Parathyroid adenoma (tissue), 2 donors: ENCODE data around the gene ARFRP1.

Experiments
- H2AFZ ChIP-seq: fragments of 300-600 bp; sonication (generic); one replicate; pipeline ENCODE4 v1.7.0; 2017; ENCODE audit warnings: antibody characterized with exemption, mild to moderate bottlenecking
- H3K27ac ChIP-seq: fragments of 300-600 bp; sonication (generic); one replicate; pipeline ENCODE4 v1.7.0; 2017
- H3K27me3 ChIP-seq: fragments of 300-600 bp; sonication (generic); one replicate; pipeline ENCODE4 v1.7.0; 2017; ENCODE audit warnings: low read length; ENCODE audit not compliant: control insufficient read depth, insufficient read depth
- H3K36me3 ChIP-seq: fragments of 300-600 bp; sonication (generic); one replicate; pipeline ENCODE4 v1.7.0; 2017; ENCODE audit warnings: low read length; ENCODE audit not compliant: control insufficient read depth, insufficient read depth
- H3K4me1 ChIP-seq: fragments of 300-600 bp; sonication (generic); one replicate; pipeline ENCODE4 v1.7.0; 2017; ENCODE audit warnings: control low read depth
- H3K4me2 ChIP-seq: fragments of 300-600 bp; sonication (generic); one replicate; pipeline ENCODE4 v1.7.0; 2017; ENCODE audit warnings: low read length
- H3K4me3 ChIP-seq: fragments of 300-600 bp; sonication (generic); one replicate; pipeline ENCODE4 v1.7.0; 2017; ENCODE audit warnings: low read depth, low read length
- H3K79me2 ChIP-seq: fragments of 300-600 bp; sonication (generic); one replicate; pipeline ENCODE4 v1.7.0; 2017; ENCODE audit warnings: control low read depth
- H3K9ac ChIP-seq: fragments of 300-600 bp; sonication (generic); one replicate; pipeline ENCODE4 v1.7.0; 2017; ENCODE audit warnings: mild to moderate bottlenecking
- H3K9me3 ChIP-seq: fragments of 300-600 bp; sonication (generic); one replicate; pipeline ENCODE4 v1.7.0; 2017; ENCODE audit warnings: low read length; ENCODE audit not compliant: control insufficient read depth
- TF ChIP-seq, protein P1 (sequence below): fragments of 300-600 bp; sonication (generic); IDR thresholded peaks from one replicate; pipeline ENCODE4 v1.7.0; 2017; ENCODE audit warnings: antibody characterized with exemption, mild to moderate bottlenecking
- donor health status: primary hyperparathyroidism.

ARFRP1 gene

DNA sequence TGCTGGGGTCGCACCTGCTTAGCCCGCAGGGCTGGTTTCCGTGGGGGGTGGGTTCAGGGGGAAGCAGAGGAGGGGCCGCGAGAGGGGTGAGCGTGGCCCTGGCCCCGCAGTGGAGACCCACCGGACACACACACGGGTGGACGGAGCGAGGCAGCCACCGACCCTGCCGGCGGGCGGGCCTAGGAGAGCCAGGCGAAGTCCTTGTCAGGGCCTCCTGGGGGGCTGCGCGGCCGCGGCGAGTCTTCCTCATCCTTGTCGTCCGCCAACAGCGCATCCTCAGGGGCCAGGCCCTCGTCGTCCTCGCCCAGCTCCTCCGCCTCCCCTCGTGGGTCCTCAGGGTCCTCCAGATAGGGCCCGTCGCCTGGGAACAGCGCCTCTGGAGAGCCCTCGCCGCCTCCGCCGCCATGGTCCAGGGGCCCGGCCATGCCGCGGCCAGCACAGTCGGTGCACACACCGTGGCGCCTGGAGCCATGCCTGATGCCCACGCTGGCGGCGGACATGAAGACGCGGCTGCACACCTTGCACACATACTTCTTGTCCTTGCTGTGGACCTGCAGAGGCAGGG lies 39.1 kb upstream of the ARFRP1 start:
- no peaks in the 10 kb centered on the region for H3K36me3 ChIP-seq
- H3K4me3 ChIP-seq = no peak overlapping the region
- no peak overlapping the region for H2AFZ ChIP-seq
- H3K9ac ChIP-seq = no peak overlapping the region
- H3K4me1 ChIP-seq = peaks cover under 1% of the 10 kb centered on the region
- TF ChIP-seq, protein P1, sequence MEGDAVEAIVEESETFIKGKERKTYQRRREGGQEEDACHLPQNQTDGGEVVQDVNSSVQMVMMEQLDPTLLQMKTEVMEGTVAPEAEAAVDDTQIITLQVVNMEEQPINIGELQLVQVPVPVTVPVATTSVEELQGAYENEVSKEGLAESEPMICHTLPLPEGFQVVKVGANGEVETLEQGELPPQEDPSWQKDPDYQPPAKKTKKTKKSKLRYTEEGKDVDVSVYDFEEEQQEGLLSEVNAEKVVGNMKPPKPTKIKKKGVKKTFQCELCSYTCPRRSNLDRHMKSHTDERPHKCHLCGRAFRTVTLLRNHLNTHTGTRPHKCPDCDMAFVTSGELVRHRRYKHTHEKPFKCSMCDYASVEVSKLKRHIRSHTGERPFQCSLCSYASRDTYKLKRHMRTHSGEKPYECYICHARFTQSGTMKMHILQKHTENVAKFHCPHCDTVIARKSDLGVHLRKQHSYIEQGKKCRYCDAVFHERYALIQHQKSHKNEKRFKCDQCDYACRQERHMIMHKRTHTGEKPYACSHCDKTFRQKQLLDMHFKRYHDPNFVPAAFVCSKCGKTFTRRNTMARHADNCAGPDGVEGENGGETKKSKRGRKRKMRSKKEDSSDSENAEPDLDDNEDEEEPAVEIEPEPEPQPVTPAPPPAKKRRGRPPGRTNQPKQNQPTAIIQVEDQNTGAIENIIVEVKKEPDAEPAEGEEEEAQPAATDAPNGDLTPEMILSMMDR = no peak
- no peak overlapping the region for H3K27ac ChIP-seq
- no peaks in the 10 kb centered on the region for H3K9me3 ChIP-seq
- H3K79me2 ChIP-seq = no peaks in the 10 kb centered on the region
- no peaks in the 10 kb centered on the region for H3K27me3 ChIP-seq
- no peak overlapping the region for H3K4me2 ChIP-seq

DNA sequence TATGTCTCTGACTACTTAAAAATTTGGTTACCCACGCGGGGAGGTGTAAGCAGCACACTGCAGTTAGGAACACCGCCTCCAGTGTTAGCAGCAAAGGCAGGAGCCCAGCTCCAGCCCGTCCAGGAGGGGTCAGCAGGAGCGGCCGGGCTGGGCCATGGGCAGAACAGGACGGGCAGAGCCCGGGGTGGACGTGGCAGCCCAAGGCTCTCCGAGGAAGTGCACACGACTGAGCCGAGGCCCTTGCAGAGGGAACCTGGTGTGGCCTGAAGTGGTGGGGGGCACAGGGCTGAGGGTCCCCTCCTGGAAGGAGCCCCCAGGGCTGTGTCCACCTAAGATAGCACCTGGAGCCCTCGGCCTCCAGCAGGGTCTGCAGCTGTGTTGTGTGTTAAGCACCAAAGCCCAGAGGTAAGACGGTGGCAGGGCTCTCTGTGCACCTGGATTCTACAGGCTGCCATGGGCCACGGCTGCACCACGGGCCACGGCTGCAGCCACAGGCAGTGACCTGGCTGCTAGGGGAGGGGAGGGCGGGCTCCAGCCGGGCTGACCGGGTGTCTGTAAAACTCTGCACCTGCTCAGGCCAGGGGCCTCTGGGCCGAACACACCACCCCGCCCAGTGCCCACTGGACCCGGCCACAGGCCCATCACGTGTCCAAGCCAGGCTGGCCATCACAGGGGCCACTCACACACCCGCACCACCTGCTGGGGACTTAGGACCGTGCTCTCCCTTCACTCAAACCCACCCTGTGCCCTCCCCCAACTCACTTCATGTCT lies 38.4 kb upstream of the ARFRP1 start:
- TF ChIP-seq, protein P1 = no peak
- Histone ChIP-seq H3K9ac (no peak overlapping the region), H3K4me3 (no peak overlapping the region), H3K36me3 (no peaks in the 10 kb centered on the region), H3K9me3 (no peaks in the 10 kb centered on the region), H3K79me2 (no peaks in the 10 kb centered on the region), H3K4me1 (peaks cover 6% of the 10 kb centered on the region), H3K27me3 (no peaks in the 10 kb centered on the region), H2AFZ (no peak overlapping the region), H3K4me2 (no peak overlapping the region), H3K27ac (no peak overlapping the region)

DNA sequence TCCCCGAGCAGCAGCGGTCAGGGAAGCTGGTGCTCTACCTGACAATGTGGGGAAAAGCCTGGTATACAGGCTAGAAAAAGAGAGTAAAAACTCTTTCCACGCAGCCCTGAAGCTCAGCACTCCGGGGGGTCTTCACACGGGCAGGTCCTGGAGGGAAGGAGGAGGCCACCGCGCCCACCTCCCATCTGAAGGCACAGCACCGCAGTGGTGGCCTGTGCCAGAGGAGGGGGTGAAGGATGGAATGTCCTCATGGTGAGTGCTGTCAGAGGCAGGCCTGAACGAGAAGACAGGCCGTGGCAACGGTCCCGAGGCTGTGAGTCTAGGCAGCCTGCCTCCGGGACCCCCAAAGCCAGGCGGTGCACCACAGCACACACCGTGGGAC lies 37.6 kb upstream of the ARFRP1 start:
- Histone ChIP-seq H3K4me1 (peaks cover 10% of the 10 kb centered on the region), H3K9me3 (no peaks in the 10 kb centered on the region), H2AFZ (no peak overlapping the region), H3K79me2 (no peaks in the 10 kb centered on the region), H3K27ac (no peak overlapping the region), H3K4me3 (no peak overlapping the region), H3K4me2 (no peak overlapping the region), H3K9ac (no peak overlapping the region), H3K36me3 (no peaks in the 10 kb centered on the region), H3K27me3 (no peaks in the 10 kb centered on the region)
- TF ChIP-seq, protein P1 = no peak

DNA sequence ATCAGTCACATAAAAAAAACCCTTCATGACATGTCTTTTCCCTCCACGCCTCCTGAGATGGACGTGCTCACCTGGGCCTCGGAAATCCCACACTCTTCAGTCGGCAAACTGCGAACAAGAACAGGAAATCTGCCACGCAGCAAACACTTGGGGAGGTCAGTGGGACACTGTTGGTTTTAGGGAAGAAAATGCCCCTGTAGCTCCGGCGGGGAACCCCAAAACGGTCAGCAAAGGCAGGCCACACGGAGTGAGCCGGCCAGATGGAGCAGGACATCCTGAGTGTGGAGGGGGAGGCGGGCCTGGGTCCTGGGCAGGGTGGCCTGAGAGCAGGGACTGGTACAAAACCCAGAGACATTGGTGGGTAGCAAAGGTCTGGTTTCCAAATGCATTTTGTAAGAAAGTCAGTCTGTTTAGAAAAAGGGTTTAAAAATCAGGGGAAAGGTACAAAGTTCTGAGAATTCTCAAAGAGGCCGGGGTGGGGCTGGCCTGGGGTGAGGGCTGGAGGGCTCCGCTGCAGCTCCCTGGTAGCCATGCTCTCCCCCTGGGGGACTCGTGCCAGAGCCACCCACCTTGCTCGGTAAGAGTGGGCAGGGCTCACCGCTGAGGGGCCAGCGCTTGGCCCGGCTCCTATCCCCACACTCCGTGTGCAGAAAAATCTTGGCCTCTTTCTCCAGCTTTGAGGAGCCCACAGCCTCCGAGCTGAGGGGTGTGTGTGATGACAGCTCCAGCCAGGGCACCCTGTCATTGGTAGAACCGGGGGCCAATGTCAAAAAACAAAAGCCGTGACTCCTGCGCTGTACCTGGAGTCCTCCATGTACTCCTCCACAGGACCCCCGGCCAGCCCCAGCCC lies 37.0 kb upstream of the ARFRP1 start:
- H3K27me3 ChIP-seq = no peaks in the 10 kb centered on the region
- H3K36me3 ChIP-seq = no peaks in the 10 kb centered on the region
- H3K9ac ChIP-seq = no peak overlapping the region
- H3K4me3 ChIP-seq = no peak overlapping the region
- H3K27ac ChIP-seq = no peak overlapping the region
- no peaks in the 10 kb centered on the region for H3K79me2 ChIP-seq
- no peak overlapping the region for H2AFZ ChIP-seq
- H3K4me2 ChIP-seq = no peak overlapping the region
- TF ChIP-seq, protein P1 = no peak
- H3K4me1 ChIP-seq = peaks cover 10% of the 10 kb centered on the region
- no peaks in the 10 kb centered on the region for H3K9me3 ChIP-seq
